Subcutaneous abdominal adipose tissue (tissue), 5 donors: Measurements from ENCODE around the gene IFI44.

Experiments
- H3K27ac ChIP-seq: one replicate; pipeline ENCODE4 v1.7.0; 2013; ENCODE audit warnings: low read depth, mild to moderate bottlenecking, inconsistent platforms, low read length, moderate library complexity
- H3K27me3 ChIP-seq, 5 donors: one replicate each; pipeline ENCODE4 v1.7.0; 2013; ENCODE audit warnings: low read length in 5 of 5, inconsistent platforms in 1 of 5; ENCODE audit not compliant: control insufficient read depth in 5 of 5, insufficient read depth in 4 of 5
- H3K36me3 ChIP-seq, 5 donors: one replicate each; pipeline ENCODE4 v1.7.0; 2013; ENCODE audit warnings: low read length in 5 of 5; ENCODE audit not compliant: control insufficient read depth in 5 of 5, insufficient read depth in 5 of 5
- H3K4me1 ChIP-seq, 5 donors: one replicate each; pipeline ENCODE4 v1.7.0; 2013; ENCODE audit warnings: low read length in 5 of 5, mild to moderate bottlenecking in 3 of 5, moderate library complexity in 1 of 5; ENCODE audit not compliant: control insufficient read depth in 5 of 5, insufficient read depth in 5 of 5
- H3K4me3 ChIP-seq, 5 donors: one replicate each; pipeline ENCODE4 v1.7.0; 2013; ENCODE audit warnings: low read length in 5 of 5, low read depth in 1 of 5
- H3K9ac ChIP-seq, 5 donors: one replicate each; pipeline ENCODE4 v1.7.0; 2013; ENCODE audit warnings: low read length in 5 of 5, mild to moderate bottlenecking in 4 of 5, moderate library complexity in 3 of 5
- H3K9me3 ChIP-seq, 5 donors: one replicate each; pipeline ENCODE4 v1.7.0; 2013; ENCODE audit warnings: low read length in 5 of 5; ENCODE audit not compliant: control insufficient read depth in 5 of 5
- donor health status: healthy.
- donor health status: healthy.
- donor health status: healthy.
- donor health status: healthy.
- donor health status: healthy.

IFI44 gene

GRCh38 chr1:78649628-78650027 is at the start of gene IFI44:
IFI44 (plus strand) TSS chr1:78649831; CDS start chr1:78650196, 365 bp downstream.
- peaks cover 0 to 28% (median 25%) of the 10 kb centered on the region in 5 donors for H3K4me1 ChIP-seq
- peak within 1 kb of the TSS; percentile 16 to 66 (median 56) for H3K9ac ChIP-seq
- H3K4me3 ChIP-seq = peak within 1 kb of the TSS; percentile 70 to 74 (median 71)
- peak within 1 kb of the TSS; percentile 51 for H3K27ac ChIP-seq
- no peaks in the 10 kb centered on the region for H3K9me3 ChIP-seq
- no peaks in the 10 kb centered on the region for H3K27me3 ChIP-seq
- H3K36me3 ChIP-seq = no peaks in the 10 kb centered on the region

GRCh38 chr1:78601068-78601467 is 48.6 kb upstream of the IFI44 start:
- Histone ChIP-seq H3K9ac (no peak overlapping the region), H3K36me3 (no peaks in the 10 kb centered on the region), H3K4me1 (no peaks in the 10 kb centered on the region), H3K27me3 (no peaks in the 10 kb centered on the region), H3K4me3 (no peak overlapping the region), H3K9me3 (no peaks in the 10 kb centered on the region), H3K27ac (no peak overlapping the region)

DNA sequence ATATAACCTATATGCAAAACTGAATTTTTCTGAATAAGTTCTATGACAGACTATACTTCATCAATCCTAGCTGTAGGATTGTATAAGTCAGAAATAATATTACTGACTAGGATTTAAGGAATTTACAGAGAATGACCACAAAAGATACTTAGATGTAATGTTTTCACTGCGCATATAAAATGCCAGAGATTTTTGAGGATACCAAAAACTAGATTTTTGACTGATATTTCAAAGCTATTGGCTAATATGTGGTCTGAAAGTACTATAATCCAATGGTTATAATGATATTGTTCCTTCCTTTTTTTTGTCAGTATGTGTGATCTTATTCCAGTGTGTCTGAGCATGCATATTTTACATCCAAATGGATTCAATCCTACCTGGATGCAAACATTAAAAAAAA is 46.4 kb upstream of the IFI44 start:
- no peak overlapping the region for H3K4me3 ChIP-seq
- no peaks in the 10 kb centered on the region for H3K9me3 ChIP-seq
- no peak overlapping the region for H3K27ac ChIP-seq
- H3K4me1 ChIP-seq = peaks cover 0 to 4% (median 0%) of the 10 kb centered on the region in 5 donors
- no peak overlapping the region for H3K9ac ChIP-seq
- H3K36me3 ChIP-seq = no peaks in the 10 kb centered on the region
- H3K27me3 ChIP-seq = peaks cover 0 to 3% (median 0%) of the 10 kb centered on the region in 5 donors

DNA sequence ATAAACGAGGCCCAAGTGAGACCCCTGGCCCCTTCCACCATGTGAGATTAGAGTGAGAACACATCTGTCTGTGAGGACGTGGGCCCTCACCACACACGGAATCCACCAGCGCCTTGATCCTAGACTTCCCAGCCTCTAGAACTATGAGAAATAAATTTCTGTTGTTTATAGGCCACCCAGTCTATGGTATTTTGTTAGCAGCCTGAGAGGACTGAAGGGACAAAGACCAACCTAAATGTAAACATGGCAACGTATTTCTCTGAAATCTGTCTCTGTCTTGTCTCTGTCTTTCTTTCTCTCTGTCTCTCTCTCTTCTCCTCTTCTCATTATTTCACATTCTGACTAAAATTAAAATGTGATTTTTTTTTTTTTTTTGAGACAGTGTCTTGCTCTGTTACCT is 45.0 kb upstream of the IFI44 start:
- Histone ChIP-seq H3K4me1 (peaks cover 0 to 4% (median 0%) of the 10 kb centered on the region in 5 donors), H3K9ac (no peak overlapping the region), H3K27me3 (peaks cover 0 to 3% (median 0%) of the 10 kb centered on the region in 5 donors), H3K27ac (no peak overlapping the region), H3K9me3 (no peaks in the 10 kb centered on the region), H3K4me3 (no peak overlapping the region), H3K36me3 (no peaks in the 10 kb centered on the region)

DNA sequence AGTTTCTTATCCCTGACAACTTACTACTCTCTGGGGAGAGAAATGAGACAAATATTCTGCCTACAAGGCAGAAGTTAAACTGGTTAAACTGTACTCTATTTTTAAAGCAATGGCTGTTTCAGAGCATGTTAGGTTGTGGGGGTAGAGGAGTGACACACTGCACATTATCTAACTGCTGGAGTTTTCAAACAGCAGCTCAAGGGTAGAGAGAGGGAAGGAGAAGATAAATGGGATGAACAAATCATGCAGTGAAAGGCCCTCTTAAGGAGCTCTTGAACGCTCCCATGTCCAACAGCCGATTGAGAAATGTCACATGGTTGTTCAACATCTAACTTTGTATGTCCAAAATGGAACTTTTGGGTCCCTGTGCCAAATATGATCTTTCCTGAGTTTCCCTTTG is 43.4 kb upstream of the IFI44 start:
- no peak overlapping the region for H3K4me3 ChIP-seq
- H3K36me3 ChIP-seq = no peaks in the 10 kb centered on the region
- H3K27ac ChIP-seq = no peak overlapping the region
- H3K27me3 ChIP-seq = peaks cover 0 to 3% (median 0%) of the 10 kb centered on the region in 5 donors
- no peaks in the 10 kb centered on the region for H3K9me3 ChIP-seq
- H3K4me1 ChIP-seq = peaks cover 0 to 4% (median 0%) of the 10 kb centered on the region in 5 donors
- no peak overlapping the region for H3K9ac ChIP-seq

- no peaks in the 10 kb centered on the region for H3K36me3 ChIP-seq
- no peak overlapping the region for H3K9ac ChIP-seq
- peaks cover 0 to 4% (median 0%) of the 10 kb centered on the region in 5 donors for H3K4me1 ChIP-seq
- H3K4me3 ChIP-seq = no peak overlapping the region
- H3K27me3 ChIP-seq = peaks cover 0 to 3% (median 0%) of the 10 kb centered on the region in 5 donors
- H3K27ac ChIP-seq = no peak overlapping the region
- no peaks in the 10 kb centered on the region for H3K9me3 ChIP-seq
These were observed 42.2 kb upstream of the IFI44 start for GRCh38 chr1:78607334-78607927.

DNA sequence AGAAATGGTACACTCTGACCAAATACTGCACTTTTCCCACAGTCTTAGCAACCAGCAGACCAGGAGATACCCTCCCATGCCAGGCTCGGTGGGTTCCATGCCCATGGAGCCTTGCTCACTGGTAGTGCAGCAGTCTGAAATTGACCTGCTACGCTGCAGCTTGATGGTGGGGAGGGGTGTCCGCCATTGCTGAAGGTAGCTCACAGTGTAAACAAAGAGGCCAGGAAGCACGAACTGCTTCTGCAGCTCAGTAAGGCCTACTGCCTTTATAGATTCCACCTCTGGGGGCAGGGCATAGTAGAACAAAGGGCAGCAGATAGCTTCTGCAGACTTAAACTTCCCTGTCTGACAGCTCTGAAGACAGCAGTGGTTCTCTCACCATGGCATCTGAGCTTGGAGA is 41.7 kb upstream of the IFI44 start:
- peaks cover 0 to 4% (median 0%) of the 10 kb centered on the region in 5 donors for H3K4me1 ChIP-seq
- H3K4me3 ChIP-seq = no peak overlapping the region
- peaks cover 0 to 3% (median 0%) of the 10 kb centered on the region in 5 donors for H3K27me3 ChIP-seq
- no peaks in the 10 kb centered on the region for H3K9me3 ChIP-seq
- no peaks in the 10 kb centered on the region for H3K36me3 ChIP-seq
- H3K9ac ChIP-seq = no peak overlapping the region
- no peak overlapping the region for H3K27ac ChIP-seq

DNA sequence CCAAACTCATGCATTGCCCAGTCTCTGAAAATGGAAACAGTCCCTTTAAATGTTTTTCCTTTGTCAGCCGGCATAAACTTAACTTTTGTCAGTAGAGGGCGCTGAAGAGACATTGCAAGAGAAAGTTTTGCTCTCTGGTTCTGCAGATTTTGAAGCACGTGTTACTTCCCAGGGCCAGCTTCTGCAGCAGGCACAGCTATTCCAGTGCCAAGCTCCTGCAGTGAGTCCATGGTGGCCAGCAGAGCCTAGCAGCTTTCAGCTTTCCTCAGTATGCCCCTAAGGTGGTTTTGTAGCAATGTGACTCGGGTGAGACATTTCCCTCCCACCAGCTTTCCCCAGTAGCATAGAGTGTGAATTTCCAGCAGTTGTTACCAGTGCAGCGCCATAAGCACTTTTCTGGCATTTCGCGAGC is 32.0 kb upstream of the IFI44 start:
- Histone ChIP-seq H3K4me3 (peak overlapping the region; percentile 14 to 49 (median 36)), H3K9ac (no peak overlapping the region), H3K9me3 (no peaks in the 10 kb centered on the region), H3K27me3 (no peaks in the 10 kb centered on the region), H3K4me1 (peaks cover 2 to 27% (median 20%) of the 10 kb centered on the region in 5 donors), H3K27ac (no peak overlapping the region), H3K36me3 (no peaks in the 10 kb centered on the region)

DNA sequence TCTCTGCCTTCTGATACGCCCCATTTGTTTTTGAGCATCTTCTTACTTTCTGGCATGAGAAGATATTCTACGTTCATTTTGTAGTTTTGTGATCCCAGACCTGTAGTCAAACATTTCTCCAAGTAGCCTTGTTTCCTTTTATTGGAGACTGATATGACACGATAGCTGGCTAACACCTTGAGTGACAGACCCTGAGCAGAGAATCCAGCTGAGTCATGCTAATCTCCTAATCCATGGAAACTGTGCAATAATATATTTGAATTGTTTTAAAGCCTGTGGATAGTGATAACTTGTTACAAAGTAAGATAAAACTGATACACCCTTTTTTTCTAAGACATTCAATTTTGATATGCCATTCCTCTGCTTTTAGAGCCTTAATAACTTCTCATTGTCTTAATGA is 30.6 kb upstream of the IFI44 start:
- peaks cover 5 to 28% (median 24%) of the 10 kb centered on the region in 5 donors for H3K4me1 ChIP-seq
- H3K4me3 ChIP-seq = peak overlapping the region in 3 of 5 donors; percentile 55 to 66 (median 63)
- H3K9ac ChIP-seq = peak overlapping the region in 1 of 5 donors; percentile 34
- H3K27ac ChIP-seq = peak overlapping the region; percentile 67
- peaks cover 0 to 3% (median 0%) of the 10 kb centered on the region in 5 donors for H3K27me3 ChIP-seq
- no peaks in the 10 kb centered on the region for H3K36me3 ChIP-seq
- H3K9me3 ChIP-seq = no peaks in the 10 kb centered on the region

DNA sequence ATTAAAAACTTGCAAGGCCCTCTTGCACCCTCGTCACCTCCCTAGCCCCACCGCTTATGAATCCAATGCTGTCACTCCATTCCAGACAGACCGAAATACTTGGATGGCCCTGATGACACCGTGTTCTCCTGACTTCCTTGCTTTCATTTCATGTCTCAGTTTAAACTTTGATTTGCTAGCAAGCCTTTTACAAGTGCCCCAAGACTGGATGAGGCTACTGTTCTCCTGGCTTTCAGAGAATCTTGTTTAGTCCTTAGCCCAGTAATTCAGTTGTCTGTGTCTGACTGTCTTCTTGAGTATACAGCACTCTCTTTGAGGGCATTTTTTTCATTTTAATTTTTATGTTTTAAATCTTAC is 30.2 kb upstream of the IFI44 start:
- Histone ChIP-seq H3K4me1 (peaks cover 5 to 28% (median 24%) of the 10 kb centered on the region in 5 donors), H3K9ac (peak overlapping the region in 4 of 5 donors; percentile 34 to 73 (median 50)), H3K27me3 (peaks cover 0 to 3% (median 0%) of the 10 kb centered on the region in 5 donors), H3K36me3 (no peaks in the 10 kb centered on the region), H3K9me3 (no peaks in the 10 kb centered on the region), H3K4me3 (peak overlapping the region; percentile 49 to 66 (median 55)), H3K27ac (peak overlapping the region; percentile 67)
